Calu3 (cell line): ENCODE data around the gene CDC34. TPM values are rescaled to one million over a fixed set of nuclear protein-coding genes. Genes with fewer than 3 reads are reported as not detected.

ENCODE experiments used
- BruUV-seq: library from RNA; stranded (reverse); fragments of 400-500 nt; replicated peaks from 2 replicates; lab custom pipeline; 2021; lab: Mats Ljungman, UMichigan
- CTCF ChIA-PET: fragments of 300-600 bp; sonication (Branson Sonifier 250); formaldehyde crosslinking; loops from one replicate; lab custom pipeline; 2022; ENCODE audit warnings: antibody characterized with exemption; lab: Charles Lee
- DNase-seq: peaks from one replicate; pipeline ENCODE4 v3.0.0; 2022
- H3K27ac Mint-ChIP-seq: one replicate; pipeline ENCODE4 v1.8.0; 2022; ENCODE audit warnings: mixed read lengths; ENCODE audit not compliant: unreplicated experiment
- H3K27me3 Mint-ChIP-seq: one replicate; pipeline ENCODE4 v1.8.0; 2022; ENCODE audit warnings: mixed read lengths; ENCODE audit not compliant: unreplicated experiment
- H3K36me3 Mint-ChIP-seq: one replicate; pipeline ENCODE4 v1.8.0; 2022; ENCODE audit warnings: mild to moderate bottlenecking, moderate library complexity, mixed read lengths; ENCODE audit not compliant: insufficient read depth, unreplicated experiment
- H3K4me1 Mint-ChIP-seq: one replicate; pipeline ENCODE4 v1.8.0; 2022; ENCODE audit warnings: mild to moderate bottlenecking, low read depth, mixed read lengths; ENCODE audit not compliant: unreplicated experiment
- H3K4me3 Mint-ChIP-seq: one replicate; pipeline ENCODE4 v1.8.0; 2022; ENCODE audit warnings: mild to moderate bottlenecking, low read depth, moderate library complexity, mixed read lengths; ENCODE audit not compliant: unreplicated experiment
- H3K9me3 Mint-ChIP-seq: one replicate; pipeline ENCODE4 v1.8.0; 2022; ENCODE audit warnings: low read depth, mixed read lengths; ENCODE audit not compliant: unreplicated experiment
- intact Hi-C: fragments of 100-400 bp; cut with micrococcal nuclease; formaldehyde crosslinking; loops from one replicate; pipeline ENCODE4 v1.10.0; 2022; ENCODE audit not compliant: unreplicated experiment
- total RNA-seq: library from RNA; stranded (reverse); gene quantifications from 2 replicates; pipeline ENCODE4 v1.2.3, GENCODE V29; 2022
- TF ChIP-seq, protein P1 (sequence below): fragments of 200-600 bp; IDR thresholded peaks from one replicate; pipeline ENCODE4 v1.8.0; 2022; ENCODE audit warnings: antibody characterized with exemption; ENCODE audit not compliant: unreplicated experiment

Gene CDC34
- total RNA-seq, 1 experiment from 2014 or later = 50.6 TPM

DNA sequence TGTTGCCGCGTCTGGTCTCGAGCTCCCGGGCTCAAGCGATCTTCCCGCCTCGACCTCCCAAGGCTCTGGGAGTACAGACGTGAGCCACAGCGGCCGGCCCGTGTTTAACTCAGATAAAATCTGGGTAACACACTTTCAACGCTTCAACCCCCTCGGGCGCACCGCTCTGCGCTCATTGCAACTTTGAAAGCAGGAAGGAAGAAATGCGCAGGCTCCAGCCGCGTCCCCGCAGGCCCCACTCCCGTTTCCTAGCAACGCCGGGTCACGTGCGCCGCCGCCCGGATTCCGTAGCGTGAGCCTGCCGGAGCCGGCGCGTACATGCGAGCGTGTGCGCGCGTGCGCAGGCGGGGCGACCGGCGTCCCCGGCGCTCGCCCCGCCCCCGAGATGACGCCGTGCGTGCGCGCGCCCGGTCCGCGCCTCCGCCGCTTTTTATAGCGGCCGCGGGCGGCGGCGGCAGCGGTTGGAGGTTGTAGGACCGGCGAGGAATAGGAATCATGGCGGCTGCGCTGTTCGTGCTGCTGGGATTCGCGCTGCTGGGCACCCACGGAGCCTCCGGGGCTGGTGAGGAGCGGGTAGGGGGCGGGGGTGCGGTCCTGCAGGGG, 40.7 kb downstream of the CDC34 start, which contains the start of gene BSG:
Gene BSG (plus strand): TSS at position 457 of the 603 bp plus-strand sequence. CDS start 39 bp downstream, at position 496.
- DNase-seq = peak; percentile 96
- H3K36me3 Mint-ChIP-seq = peaks cover 43% of the 10 kb centered on the region
- intact Hi-C loops = no loop called here
- peaks cover 16% of the 10 kb centered on the region for H3K4me1 Mint-ChIP-seq
- no peaks in the 10 kb centered on the region for H3K9me3 Mint-ChIP-seq
- no TSS peak for BruUV-seq
- H3K27me3 Mint-ChIP-seq = no peaks in the 10 kb centered on the region
- CTCF ChIA-PET = interaction anchor here (0.6 kb wide), 1 partner anchor 1175 kb away, joined by 3 read pairs; no protein-coding TSS in a partner anchor
- peak within 1 kb of the TSS; percentile 96 for H3K4me3 Mint-ChIP-seq
- peak within 1 kb of the TSS; percentile 98 for H3K27ac Mint-ChIP-seq
- TF ChIP-seq, protein P1, sequence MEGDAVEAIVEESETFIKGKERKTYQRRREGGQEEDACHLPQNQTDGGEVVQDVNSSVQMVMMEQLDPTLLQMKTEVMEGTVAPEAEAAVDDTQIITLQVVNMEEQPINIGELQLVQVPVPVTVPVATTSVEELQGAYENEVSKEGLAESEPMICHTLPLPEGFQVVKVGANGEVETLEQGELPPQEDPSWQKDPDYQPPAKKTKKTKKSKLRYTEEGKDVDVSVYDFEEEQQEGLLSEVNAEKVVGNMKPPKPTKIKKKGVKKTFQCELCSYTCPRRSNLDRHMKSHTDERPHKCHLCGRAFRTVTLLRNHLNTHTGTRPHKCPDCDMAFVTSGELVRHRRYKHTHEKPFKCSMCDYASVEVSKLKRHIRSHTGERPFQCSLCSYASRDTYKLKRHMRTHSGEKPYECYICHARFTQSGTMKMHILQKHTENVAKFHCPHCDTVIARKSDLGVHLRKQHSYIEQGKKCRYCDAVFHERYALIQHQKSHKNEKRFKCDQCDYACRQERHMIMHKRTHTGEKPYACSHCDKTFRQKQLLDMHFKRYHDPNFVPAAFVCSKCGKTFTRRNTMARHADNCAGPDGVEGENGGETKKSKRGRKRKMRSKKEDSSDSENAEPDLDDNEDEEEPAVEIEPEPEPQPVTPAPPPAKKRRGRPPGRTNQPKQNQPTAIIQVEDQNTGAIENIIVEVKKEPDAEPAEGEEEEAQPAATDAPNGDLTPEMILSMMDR = no peak

- TF ChIP-seq, protein P1 = no peak
- intact Hi-C loops = no loop called here
- TSS peak; percentile 38 for BruUV-seq
- peak; percentile 39 for DNase-seq
- Mint-ChIP-seq H3K36me3 (peaks cover 43% of the 10 kb centered on the region), H3K27ac (peak overlapping the region; percentile 98), H3K9me3 (no peaks in the 10 kb centered on the region), H3K4me1 (peaks cover 16% of the 10 kb centered on the region), H3K4me3 (peak overlapping the region; percentile 96), H3K27me3 (no peaks in the 10 kb centered on the region)
- CTCF ChIA-PET = interaction anchor here (0.6 kb wide), 1 partner anchor 1174 kb away, joined by 3 read pairs; no protein-coding TSS in a partner anchor
Observed at GRCh38 chr19:572743-573518, 41.4 kb downstream of the CDC34 start.

DNA sequence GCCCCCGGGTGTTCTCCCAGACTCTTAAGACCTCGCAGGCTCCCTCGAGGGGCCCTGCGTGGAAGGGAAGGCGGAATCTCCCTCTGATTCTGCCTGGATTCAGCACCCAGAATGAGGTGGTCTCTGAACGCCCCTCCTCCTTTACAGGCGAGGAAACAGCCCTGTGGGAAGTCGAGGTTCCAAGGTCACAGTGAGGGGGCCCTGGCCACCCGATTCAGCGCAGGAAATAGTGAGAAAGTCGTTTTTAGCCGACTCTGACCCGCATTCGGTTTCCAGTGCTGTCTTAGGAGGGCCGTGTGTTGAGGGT, 41.9 kb downstream of the CDC34 start:
- Mint-ChIP-seq H3K27ac (peak overlapping the region; percentile 64), H3K4me3 (peak overlapping the region; percentile 96), H3K36me3 (peaks cover 43% of the 10 kb centered on the region), H3K27me3 (no peaks in the 10 kb centered on the region), H3K4me1 (peaks cover 16% of the 10 kb centered on the region), H3K9me3 (no peaks in the 10 kb centered on the region)
- CTCF ChIA-PET = no interaction called here
- intact Hi-C loops = no loop called here
- TF ChIP-seq, protein P1 = no peak
- no TSS peak for BruUV-seq
- no peak for DNase-seq

GRCh38 chr19:574658-575526, 43.3 kb downstream of the CDC34 start:
- H3K27ac Mint-ChIP-seq = no peak overlapping the region
- TF ChIP-seq, protein P1 = no peak
- H3K4me1 Mint-ChIP-seq = peaks cover 16% of the 10 kb centered on the region
- peak overlapping the region; percentile 96 for H3K4me3 Mint-ChIP-seq
- no peak for DNase-seq
- BruUV-seq = no TSS peak
- H3K36me3 Mint-ChIP-seq = peaks cover 40% of the 10 kb centered on the region
- no peaks in the 10 kb centered on the region for H3K9me3 Mint-ChIP-seq
- intact Hi-C loops = no loop called here
- CTCF ChIA-PET = no interaction called here
- no peaks in the 10 kb centered on the region for H3K27me3 Mint-ChIP-seq
